Epithelial cell of prostate (primary cell): ENCODE measurements around the gene PRKCA.
"Not testable (repeated sequence)": the region's sequence is repeated elsewhere in the genome, so short reads cannot be mapped to it uniquely, and the experiment has no call there.

Source experiments
- DNase-seq: peaks from one replicate; pipeline ENCODE4 v3.0.0-alpha.2; 2011; ENCODE audit warnings: low read depth, low spot score
- H3K27ac ChIP-seq: fragments of 450-650 bp; 2 replicates; pipeline ENCODE4 v1.5.1; 2017; ENCODE audit warnings: mild to moderate bottlenecking

PRKCA gene

GRCh38 chr17:66301864-66302741, at the start of gene PRKCA:
Gene PRKCA (plus strand): TSS chr17:66302613.
- H3K27ac ChIP-seq, result no peak within 1 kb of the TSS

GRCh38 chr17:66253458-66253857, 49.0 kb upstream of the PRKCA start:
- DNase-seq, H3K27ac ChIP-seq: not testable (repeated sequence)

More at GRCh38 chr17:66301864-66302741, at the start of gene PRKCA:
- DNase-seq, result peak; percentile 22

GRCh38 chr17:66255112-66255511, 47.3 kb upstream of the PRKCA start:
- no peak overlapping the region for H3K27ac ChIP-seq
- DNase-seq, result no peak

GRCh38 chr17:66255527-66255971, 46.9 kb upstream of the PRKCA start:
- no peak for DNase-seq
- H3K27ac ChIP-seq, result no peak overlapping the region

- H3K27ac ChIP-seq, result no peak overlapping the region
- DNase-seq, result no peak
Measured at GRCh38 chr17:66260275-66260674, 42.1 kb upstream of the PRKCA start.

- H3K27ac ChIP-seq, result no peak overlapping the region
- DNase-seq, result no peak
Measured at GRCh38 chr17:66260688-66261087, 41.7 kb upstream of the PRKCA start.

- H3K27ac ChIP-seq, result no peak overlapping the region
- DNase-seq, result no peak
Measured at GRCh38 chr17:66262767-66263166, 39.6 kb upstream of the PRKCA start.

- no peak for DNase-seq
- no peak overlapping the region for H3K27ac ChIP-seq
Measured at GRCh38 chr17:66264696-66265095, 37.7 kb upstream of the PRKCA start.

- no peak for DNase-seq
Measured at GRCh38 chr17:66268247-66268927, 34.0 kb upstream of the PRKCA start.

GRCh38 chr17:66270106-66270505, 32.3 kb upstream of the PRKCA start:
- no peak for DNase-seq
- H3K27ac ChIP-seq, result no peak overlapping the region

More at GRCh38 chr17:66268247-66268927, 34.0 kb upstream of the PRKCA start:
- H3K27ac ChIP-seq, result no peak overlapping the region

GRCh38 chr17:66271512-66271911, 30.9 kb upstream of the PRKCA start:
- DNase-seq, result no peak

GRCh38 chr17:66272811-66273585, 29.4 kb upstream of the PRKCA start:
- no peak for DNase-seq
- peak overlapping the region; percentile 29 for H3K27ac ChIP-seq

More at GRCh38 chr17:66271512-66271911, 30.9 kb upstream of the PRKCA start:
- H3K27ac ChIP-seq, result no peak overlapping the region

GRCh38 chr17:66273586-66273848, 28.9 kb upstream of the PRKCA start:
- peak overlapping the region; percentile 29 for H3K27ac ChIP-seq
- DNase-seq, result no peak

GRCh38 chr17:66275651-66276050, 26.8 kb upstream of the PRKCA start:
- peak; percentile 79 for DNase-seq
- H3K27ac ChIP-seq, result peak overlapping the region; percentile 24

- peak overlapping the region; percentile 24 for H3K27ac ChIP-seq
- no peak for DNase-seq
Measured at GRCh38 chr17:66276328-66276937, 26.0 kb upstream of the PRKCA start.

GRCh38 chr17:66277191-66277590, 25.2 kb upstream of the PRKCA start:
- DNase-seq, result no peak

GRCh38 chr17:66281661-66282369, 20.6 kb upstream of the PRKCA start:
- H3K27ac ChIP-seq, result no peak overlapping the region
- DNase-seq, result no peak

More at GRCh38 chr17:66277191-66277590, 25.2 kb upstream of the PRKCA start:
- H3K27ac ChIP-seq, result no peak overlapping the region

GRCh38 chr17:66283296-66283934, 19.0 kb upstream of the PRKCA start:
- DNase-seq, result no peak
- no peak overlapping the region for H3K27ac ChIP-seq

- H3K27ac ChIP-seq, result no peak overlapping the region
- no peak for DNase-seq
Measured at GRCh38 chr17:66283971-66284370, 18.4 kb upstream of the PRKCA start.
